HepG2 (cell line): Measurements from ENCODE around the gene PHLDB1. TPM values are rescaled to one million over a fixed set of nuclear protein-coding genes. Genes with fewer than 3 reads are reported as not detected.
A peak's percentile ranks its signal among the peaks of the same experiment; 100 is the strongest.

ENCODE experiments used
- AGO2 ChIP-seq: fragments of 200-400 bp; formaldehyde crosslinking; optimal IDR thresholded peaks from 2 replicates; pipeline ENCODE3; 2017; ENCODE audit warnings: mild to moderate bottlenecking, low read depth, low read length, moderate library complexity
- HNRNPH1 ChIP-seq: fragments of 200-400 bp; formaldehyde crosslinking; optimal IDR thresholded peaks from 2 replicates; pipeline ENCODE3; 2017; ENCODE audit warnings: mild to moderate bottlenecking, low read depth, low read length
- HNRNPL ChIP-seq: fragments of 200-400 bp; formaldehyde crosslinking; IDR thresholded peaks from 2 replicates; pipeline ENCODE4 v1.6.1; 2017; ENCODE audit warnings: mild to moderate bottlenecking, low read depth, low read length
- NR1H2 ChIP-seq: sonication (generic); formaldehyde crosslinking; IDR thresholded peaks from 2 replicates; pipeline ENCODE4 v1.8.1; 2022; ENCODE audit warnings: low read depth, missing genetic modification reagents, borderline replicate concordance
- PHF8 ChIP-seq: sonication (generic); formaldehyde crosslinking; IDR thresholded peaks from 2 replicates; pipeline ENCODE4 v1.5.0; 2020; ENCODE audit warnings: missing genetic modification reagents
- RCOR2 ChIP-seq: IDR thresholded peaks from 2 replicates; pipeline ENCODE4 v1.6.1; 2016; ENCODE audit warnings: missing biosample characterization, missing genetic modification reagents
- SP1 ChIP-seq, 2 experiments: fragments of 450-650 bp in 1 of 2; sonication (generic) in 1 of 2; formaldehyde crosslinking in 1 of 2; IDR thresholded peaks; 2 replicates each; pipeline versions ENCODE4 v1.4.0 to v1.6.1; 2016 to 2020; ENCODE audit warnings: missing genetic modification reagents in 1 of 2
- STAT5B ChIP-seq: sonication (generic); formaldehyde crosslinking; IDR thresholded peaks from 2 replicates; pipeline ENCODE4 v1.4.0; 2020; ENCODE audit warnings: missing genetic modification reagents
- SUZ12 ChIP-seq: fragments of 150-350 bp; IDR thresholded peaks from 2 replicates; pipeline ENCODE4 v1.6.1; 2014; ENCODE audit warnings: low read depth, low read length
- YEATS4 ChIP-seq: sonication (generic); formaldehyde crosslinking; IDR thresholded peaks from 2 replicates; pipeline ENCODE4 v1.4.0; 2020; ENCODE audit warnings: missing genetic modification reagents, borderline replicate concordance
- polyA plus RNA-seq, 8 experiments: library from polyadenylated mRNA; depleted of rRNA in 3 of 8; stranded (reverse) in 7 of 8; unstranded in 1 of 8; fragments of >200 nt; fragmentation: Illumina TruSeq in 4 of 8; extraction: Trizol in 4 of 8; gene quantifications; 2 replicates each; pipeline versions ENCODE4 v1.2.1 to v1.2.3, GENCODE V29; 2011 to 2016; ENCODE audit warnings: low read depth in 4 of 8, missing spikeins in 1 of 8, mixed read lengths in 1 of 8; ENCODE audit not compliant: insufficient read depth in 1 of 8
- total RNA-seq, 5 experiments: library from RNA; depleted of rRNA; stranded (reverse); fragments of >200 nt; fragmentation: Illumina TruSeq; extraction: Trizol; gene quantifications; 2 replicates each; pipeline ENCODE4 v1.2.3, GENCODE V29; 2016; ENCODE audit warnings: low read depth in 1 of 5
- TF ChIP-seq, protein P1 (sequence below): sonication (generic); formaldehyde crosslinking; IDR thresholded peaks from one replicate; pipeline ENCODE4 v1.5.1; 2020; ENCODE audit warnings: mild to moderate bottlenecking, missing genetic modification reagents; ENCODE audit errors: not compliant biosample characterization
- TF ChIP-seq, protein P2 (sequence below): sonication (generic); formaldehyde crosslinking; IDR thresholded peaks from 2 replicates; pipeline ENCODE4 v1.5.1; 2020; ENCODE audit warnings: mild to moderate bottlenecking, missing genetic modification reagents, moderate library complexity
- TF ChIP-seq, protein P3 (sequence below): sonication (generic); IDR thresholded peaks from 2 replicates; pipeline ENCODE4 v1.6.1; 2016; ENCODE audit warnings: low read depth, borderline replicate concordance
- TF ChIP-seq, protein P4 (sequence below): sonication (generic); formaldehyde crosslinking; conservative IDR thresholded peaks from 2 replicates; pipeline ENCODE4 v1.8.0; 2022; ENCODE audit warnings: low read depth, missing genetic modification reagents
- TF ChIP-seq, protein P5 (sequence below): sonication (generic); formaldehyde crosslinking; IDR thresholded peaks from 2 replicates; pipeline ENCODE4 v1.5.0; 2020; ENCODE audit warnings: mild to moderate bottlenecking, low read depth, missing genetic modification reagents, borderline replicate concordance

Gene PHLDB1
- total and polyA plus RNA-seq, 2 of the 13 experiments (the other 11 are each of a cell fraction or from before 2014, with no cell fraction given): 13.8 to 14.2 TPM

DNA sequence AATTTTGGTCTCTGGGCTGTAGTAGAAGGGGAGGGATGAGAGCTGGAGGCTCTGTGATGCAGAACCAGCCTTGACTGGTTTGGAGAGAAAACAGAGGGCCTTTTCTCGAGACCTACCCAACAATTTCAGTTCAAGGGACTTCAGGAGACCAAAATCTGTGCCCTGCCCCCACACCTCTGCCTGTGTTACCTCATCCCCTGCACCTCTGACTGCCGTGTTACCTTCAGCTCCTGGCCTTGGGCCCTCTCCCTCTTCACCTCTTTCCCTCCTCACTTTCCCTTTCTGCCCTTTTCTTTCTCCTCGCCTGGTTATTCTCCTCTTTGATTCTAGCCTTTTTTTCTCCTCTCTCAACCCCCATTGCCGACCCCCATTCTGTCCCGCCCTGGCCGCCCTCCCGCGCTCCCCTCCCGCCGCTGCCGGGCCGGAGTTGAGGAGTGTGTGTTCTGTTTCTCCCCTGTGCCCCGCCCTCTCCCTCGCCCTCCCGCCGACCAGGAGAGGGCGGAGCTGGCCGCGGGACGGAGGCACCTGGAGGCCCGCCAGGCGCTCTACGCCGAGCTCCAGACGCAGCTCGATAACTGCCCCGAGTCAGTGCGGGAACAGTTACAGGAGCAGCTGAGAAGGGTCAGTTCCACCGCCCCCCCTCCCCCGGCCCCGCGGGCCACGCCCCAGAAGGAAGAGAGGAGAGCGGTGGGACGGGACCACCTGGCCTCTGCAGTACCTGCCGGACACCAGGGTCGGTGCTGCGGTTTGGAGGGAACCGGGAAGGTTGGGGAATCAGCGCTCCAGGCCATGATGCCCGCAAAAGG lies 27.2 kb downstream of the PHLDB1 start (continued):
- TF ChIP-seq, protein P1, sequence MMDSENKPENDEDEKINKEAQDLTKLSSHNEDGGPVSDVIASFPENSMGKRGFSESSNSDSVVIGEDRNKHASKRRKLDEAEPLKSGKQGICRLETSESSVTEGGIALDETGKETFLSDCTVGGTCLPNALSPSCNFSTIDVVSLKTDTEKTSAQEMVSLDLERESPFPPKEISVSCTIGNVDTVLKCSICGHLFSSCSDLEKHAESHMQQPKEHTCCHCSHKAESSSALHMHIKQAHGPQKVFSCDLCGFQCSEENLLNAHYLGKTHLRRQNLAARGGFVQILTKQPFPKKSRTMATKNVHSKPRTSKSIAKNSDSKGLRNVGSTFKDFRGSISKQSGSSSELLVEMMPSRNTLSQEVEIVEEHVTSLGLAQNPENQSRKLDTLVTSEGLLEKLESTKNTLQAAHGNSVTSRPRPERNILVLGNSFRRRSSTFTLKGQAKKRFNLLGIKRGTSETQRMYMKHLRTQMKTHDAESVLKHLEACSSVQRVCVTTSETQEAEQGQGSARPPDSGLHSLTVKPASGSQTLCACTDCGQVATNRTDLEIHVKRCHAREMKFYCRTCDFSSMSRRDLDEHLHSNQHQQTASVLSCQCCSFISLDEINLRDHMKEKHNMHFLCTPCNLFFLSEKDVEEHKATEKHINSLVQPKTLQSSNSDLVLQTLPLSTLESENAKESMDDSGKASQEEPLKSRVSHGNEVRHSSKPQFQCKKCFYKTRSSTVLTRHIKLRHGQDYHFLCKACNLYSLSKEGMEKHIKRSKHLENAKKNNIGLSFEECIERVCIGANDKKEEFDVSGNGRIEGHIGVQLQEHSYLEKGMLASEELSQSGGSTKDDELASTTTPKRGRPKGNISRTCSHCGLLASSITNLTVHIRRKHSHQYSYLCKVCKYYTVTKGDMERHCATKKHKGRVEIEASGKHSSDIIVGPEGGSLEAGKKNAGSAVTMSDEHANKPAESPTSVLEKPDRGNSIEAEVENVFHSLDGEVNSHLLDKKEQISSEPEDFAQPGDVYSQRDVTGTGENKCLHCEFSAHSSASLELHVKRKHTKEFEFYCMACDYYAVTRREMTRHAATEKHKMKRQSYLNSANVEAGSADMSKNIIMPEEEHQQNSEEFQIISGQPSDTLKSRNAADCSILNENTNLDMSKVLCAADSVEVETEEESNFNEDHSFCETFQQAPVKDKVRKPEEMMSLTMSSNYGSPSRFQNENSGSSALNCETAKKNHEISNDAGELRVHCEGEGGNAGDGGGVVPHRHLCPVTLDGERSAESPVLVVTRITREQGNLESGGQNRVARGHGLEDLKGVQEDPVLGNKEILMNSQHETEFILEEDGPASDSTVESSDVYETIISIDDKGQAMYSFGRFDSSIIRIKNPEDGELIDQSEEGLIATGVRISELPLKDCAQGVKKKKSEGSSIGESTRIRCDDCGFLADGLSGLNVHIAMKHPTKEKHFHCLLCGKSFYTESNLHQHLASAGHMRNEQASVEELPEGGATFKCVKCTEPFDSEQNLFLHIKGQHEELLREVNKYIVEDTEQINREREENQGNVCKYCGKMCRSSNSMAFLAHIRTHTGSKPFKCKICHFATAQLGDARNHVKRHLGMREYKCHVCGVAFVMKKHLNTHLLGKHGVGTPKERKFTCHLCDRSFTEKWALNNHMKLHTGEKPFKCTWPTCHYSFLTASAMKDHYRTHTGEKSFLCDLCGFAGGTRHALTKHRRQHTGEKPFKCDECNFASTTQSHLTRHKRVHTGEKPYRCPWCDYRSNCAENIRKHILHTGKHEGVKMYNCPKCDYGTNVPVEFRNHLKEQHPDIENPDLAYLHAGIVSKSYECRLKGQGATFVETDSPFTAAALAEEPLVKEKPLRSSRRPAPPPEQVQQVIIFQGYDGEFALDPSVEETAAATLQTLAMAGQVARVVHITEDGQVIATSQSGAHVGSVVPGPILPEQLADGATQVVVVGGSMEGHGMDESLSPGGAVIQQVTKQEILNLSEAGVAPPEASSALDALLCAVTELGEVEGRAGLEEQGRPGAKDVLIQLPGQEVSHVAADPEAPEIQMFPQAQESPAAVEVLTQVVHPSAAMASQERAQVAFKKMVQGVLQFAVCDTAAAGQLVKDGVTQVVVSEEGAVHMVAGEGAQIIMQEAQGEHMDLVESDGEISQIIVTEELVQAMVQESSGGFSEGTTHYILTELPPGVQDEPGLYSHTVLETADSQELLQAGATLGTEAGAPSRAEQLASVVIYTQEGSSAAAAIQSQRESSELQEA: no peak
- TF ChIP-seq SP1 (IDR thresholded peaks at IDR 0.05): no peak
- 0 out of 2 replicates have a peak, but pooled peaks have one; percentile 21 for TF ChIP-seq SP1 (CRISPR knock-in tag; IDR thresholded peaks at IDR 0.05)
- no peak for TF ChIP-seq RCOR2 (CRISPR knock-in tag)
- 0 out of 2 replicates have a peak, but pooled peaks have one; percentile 21 for TF ChIP-seq PHF8 (CRISPR knock-in tag)
- TF ChIP-seq, protein P2, sequence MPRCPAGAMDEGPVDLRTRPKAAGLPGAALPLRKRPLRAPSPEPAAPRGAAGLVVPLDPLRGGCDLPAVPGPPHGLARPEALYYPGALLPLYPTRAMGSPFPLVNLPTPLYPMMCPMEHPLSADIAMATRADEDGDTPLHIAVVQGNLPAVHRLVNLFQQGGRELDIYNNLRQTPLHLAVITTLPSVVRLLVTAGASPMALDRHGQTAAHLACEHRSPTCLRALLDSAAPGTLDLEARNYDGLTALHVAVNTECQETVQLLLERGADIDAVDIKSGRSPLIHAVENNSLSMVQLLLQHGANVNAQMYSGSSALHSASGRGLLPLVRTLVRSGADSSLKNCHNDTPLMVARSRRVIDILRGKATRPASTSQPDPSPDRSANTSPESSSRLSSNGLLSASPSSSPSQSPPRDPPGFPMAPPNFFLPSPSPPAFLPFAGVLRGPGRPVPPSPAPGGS (CRISPR knock-in tag): no peak
- TF ChIP-seq, protein P3, sequence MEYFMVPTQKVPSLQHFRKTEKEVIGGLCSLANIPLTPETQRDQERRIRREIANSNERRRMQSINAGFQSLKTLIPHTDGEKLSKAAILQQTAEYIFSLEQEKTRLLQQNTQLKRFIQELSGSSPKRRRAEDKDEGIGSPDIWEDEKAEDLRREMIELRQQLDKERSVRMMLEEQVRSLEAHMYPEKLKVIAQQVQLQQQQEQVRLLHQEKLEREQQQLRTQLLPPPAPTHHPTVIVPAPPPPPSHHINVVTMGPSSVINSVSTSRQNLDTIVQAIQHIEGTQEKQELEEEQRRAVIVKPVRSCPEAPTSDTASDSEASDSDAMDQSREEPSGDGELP: no peak
- TF ChIP-seq, protein P4, sequence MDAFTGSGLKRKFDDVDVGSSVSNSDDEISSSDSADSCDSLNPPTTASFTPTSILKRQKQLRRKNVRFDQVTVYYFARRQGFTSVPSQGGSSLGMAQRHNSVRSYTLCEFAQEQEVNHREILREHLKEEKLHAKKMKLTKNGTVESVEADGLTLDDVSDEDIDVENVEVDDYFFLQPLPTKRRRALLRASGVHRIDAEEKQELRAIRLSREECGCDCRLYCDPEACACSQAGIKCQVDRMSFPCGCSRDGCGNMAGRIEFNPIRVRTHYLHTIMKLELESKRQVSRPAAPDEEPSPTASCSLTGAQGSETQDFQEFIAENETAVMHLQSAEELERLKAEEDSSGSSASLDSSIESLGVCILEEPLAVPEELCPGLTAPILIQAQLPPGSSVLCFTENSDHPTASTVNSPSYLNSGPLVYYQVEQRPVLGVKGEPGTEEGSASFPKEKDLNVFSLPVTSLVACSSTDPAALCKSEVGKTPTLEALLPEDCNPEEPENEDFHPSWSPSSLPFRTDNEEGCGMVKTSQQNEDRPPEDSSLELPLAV (CRISPR knock-in tag): no peak
- TF ChIP-seq, protein P5, sequence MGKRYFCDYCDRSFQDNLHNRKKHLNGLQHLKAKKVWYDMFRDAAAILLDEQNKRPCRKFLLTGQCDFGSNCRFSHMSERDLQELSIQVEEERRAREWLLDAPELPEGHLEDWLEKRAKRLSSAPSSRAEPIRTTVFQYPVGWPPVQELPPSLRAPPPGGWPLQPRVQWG (CRISPR knock-in tag): no peak
- TF ChIP-seq NR1H2: no peak
- no peak for TF ChIP-seq YEATS4 (CRISPR knock-in tag)
- no peak for TF ChIP-seq HNRNPL
- no peak for TF ChIP-seq STAT5B
- TF ChIP-seq AGO2: peak; percentile 73
- no peak for TF ChIP-seq SUZ12
- no peak for TF ChIP-seq HNRNPH1
